ENCODE data around the gene PTCHD1.

GRCh38 chrX:23422912-23423311 lies 88.3 kb downstream of the PTCHD1 start:
- TF ChIP-seq EGR1 (IDR thresholded peaks at IDR 0.05; ENCODE audit: low read depth in 2 of 2) (no peak), TAF1 (conservative IDR thresholded peaks at IDR 0.05) (no peak), CTCF (IDR thresholded peaks at IDR 0.05; ENCODE audit: low read depth, low read length, missing input control) (no peak), ATF3 (IDR thresholded peaks at IDR 0.05) (no peak), HNF4A (conservative IDR thresholded peaks at IDR 0.05) (no peak), NR2F2 (IDR thresholded peaks at IDR 0.05) (no peak), GABPA (IDR thresholded peaks at IDR 0.05 in 1 of 2, conservative IDR thresholded peaks at IDR 0.05 in 1 of 2) (no peak)
- TF ChIP-seq, protein P1, sequence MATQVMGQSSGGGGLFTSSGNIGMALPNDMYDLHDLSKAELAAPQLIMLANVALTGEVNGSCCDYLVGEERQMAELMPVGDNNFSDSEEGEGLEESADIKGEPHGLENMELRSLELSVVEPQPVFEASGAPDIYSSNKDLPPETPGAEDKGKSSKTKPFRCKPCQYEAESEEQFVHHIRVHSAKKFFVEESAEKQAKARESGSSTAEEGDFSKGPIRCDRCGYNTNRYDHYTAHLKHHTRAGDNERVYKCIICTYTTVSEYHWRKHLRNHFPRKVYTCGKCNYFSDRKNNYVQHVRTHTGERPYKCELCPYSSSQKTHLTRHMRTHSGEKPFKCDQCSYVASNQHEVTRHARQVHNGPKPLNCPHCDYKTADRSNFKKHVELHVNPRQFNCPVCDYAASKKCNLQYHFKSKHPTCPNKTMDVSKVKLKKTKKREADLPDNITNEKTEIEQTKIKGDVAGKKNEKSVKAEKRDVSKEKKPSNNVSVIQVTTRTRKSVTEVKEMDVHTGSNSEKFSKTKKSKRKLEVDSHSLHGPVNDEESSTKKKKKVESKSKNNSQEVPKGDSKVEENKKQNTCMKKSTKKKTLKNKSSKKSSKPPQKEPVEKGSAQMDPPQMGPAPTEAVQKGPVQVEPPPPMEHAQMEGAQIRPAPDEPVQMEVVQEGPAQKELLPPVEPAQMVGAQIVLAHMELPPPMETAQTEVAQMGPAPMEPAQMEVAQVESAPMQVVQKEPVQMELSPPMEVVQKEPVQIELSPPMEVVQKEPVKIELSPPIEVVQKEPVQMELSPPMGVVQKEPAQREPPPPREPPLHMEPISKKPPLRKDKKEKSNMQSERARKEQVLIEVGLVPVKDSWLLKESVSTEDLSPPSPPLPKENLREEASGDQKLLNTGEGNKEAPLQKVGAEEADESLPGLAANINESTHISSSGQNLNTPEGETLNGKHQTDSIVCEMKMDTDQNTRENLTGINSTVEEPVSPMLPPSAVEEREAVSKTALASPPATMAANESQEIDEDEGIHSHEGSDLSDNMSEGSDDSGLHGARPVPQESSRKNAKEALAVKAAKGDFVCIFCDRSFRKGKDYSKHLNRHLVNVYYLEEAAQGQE (IDR thresholded peaks at IDR 0.05): no peak
- TF ChIP-seq, protein P2, sequence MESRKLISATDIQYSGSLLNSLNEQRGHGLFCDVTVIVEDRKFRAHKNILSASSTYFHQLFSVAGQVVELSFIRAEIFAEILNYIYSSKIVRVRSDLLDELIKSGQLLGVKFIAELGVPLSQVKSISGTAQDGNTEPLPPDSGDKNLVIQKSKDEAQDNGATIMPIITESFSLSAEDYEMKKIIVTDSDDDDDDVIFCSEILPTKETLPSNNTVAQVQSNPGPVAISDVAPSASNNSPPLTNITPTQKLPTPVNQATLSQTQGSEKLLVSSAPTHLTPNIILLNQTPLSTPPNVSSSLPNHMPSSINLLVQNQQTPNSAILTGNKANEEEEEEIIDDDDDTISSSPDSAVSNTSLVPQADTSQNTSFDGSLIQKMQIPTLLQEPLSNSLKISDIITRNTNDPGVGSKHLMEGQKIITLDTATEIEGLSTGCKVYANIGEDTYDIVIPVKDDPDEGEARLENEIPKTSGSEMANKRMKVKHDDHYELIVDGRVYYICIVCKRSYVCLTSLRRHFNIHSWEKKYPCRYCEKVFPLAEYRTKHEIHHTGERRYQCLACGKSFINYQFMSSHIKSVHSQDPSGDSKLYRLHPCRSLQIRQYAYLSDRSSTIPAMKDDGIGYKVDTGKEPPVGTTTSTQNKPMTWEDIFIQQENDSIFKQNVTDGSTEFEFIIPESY (IDR thresholded peaks at IDR 0.05): no peak
